ENCODE measurements around the gene CCPG1.

Gene CCPG1

GRCh38 chr15:55379095-55379494 lies 29.1 kb downstream of the CCPG1 start:
- DNase-seq = no peak

GRCh38 chr15:55372701-55373440 lies 35.3 kb downstream of the CCPG1 start:
- no peak for DNase-seq

- no peak for DNase-seq
Measured at GRCh38 chr15:55366981-55367380, 41.2 kb downstream of the CCPG1 start.

DNA sequence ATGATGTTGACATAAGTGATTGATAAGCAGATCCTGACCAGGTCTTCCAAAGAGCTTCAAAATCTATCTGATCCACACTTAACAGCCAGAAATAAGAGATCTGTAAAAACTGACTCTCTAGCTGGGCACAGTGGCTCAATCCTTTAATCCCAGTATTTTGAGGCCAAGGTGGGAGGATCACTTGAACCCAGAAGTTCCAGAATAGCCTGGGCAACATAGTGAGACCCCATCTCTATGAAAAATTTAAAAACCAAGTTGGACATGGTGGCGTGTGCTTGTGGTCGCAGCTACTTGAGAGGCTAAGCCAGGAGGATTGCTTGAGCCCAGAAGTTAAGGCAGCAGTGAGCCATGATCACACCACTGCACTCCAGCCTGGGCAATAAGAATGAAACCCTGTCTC lies 45.5 kb downstream of the CCPG1 start:
- no peak for DNase-seq

GRCh38 chr15:55361048-55361447 lies 47.1 kb downstream of the CCPG1 start:
- DNase-seq = no peak

DNA sequence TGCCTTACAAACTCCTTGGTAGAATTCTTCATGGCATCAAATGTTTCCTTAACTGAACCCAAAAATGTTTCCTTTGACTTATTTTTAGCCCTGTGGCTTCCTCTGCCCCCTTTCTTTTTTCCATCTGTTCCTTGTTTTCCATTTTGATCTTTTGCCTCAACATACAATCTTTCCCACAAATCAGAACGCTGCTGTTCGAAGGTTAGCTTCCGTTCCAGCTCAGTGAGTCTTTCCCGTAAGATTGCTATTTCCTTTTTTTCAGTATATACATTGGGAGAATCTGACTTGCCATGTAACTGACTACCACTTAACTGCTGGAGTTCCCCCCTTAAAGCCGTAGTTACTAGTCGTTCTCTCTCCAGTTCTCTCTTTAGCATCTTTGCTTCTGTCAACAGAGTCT lies 47.9 kb downstream of the CCPG1 start:
- no peak for DNase-seq

DNA sequence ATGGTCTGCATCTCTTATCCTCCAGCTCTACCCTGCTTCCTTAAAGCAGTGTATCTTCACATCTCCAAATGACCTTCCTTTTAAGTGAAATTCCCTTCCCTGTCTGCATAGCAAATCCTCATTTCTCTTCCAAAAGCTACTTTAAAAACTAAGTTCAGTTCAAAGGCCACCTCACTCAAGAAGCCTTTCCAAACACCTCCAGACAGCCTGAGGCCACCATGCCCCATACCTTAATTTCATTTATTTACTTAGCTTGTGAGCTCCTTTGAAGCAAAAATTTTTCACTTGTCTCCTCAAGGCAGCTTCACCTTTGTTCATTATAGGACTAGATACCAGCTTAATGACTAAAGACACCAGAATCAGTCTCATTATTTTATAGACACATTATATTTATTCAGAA lies 49.7 kb downstream of the CCPG1 start:
- DNase-seq = no peak

DNA sequence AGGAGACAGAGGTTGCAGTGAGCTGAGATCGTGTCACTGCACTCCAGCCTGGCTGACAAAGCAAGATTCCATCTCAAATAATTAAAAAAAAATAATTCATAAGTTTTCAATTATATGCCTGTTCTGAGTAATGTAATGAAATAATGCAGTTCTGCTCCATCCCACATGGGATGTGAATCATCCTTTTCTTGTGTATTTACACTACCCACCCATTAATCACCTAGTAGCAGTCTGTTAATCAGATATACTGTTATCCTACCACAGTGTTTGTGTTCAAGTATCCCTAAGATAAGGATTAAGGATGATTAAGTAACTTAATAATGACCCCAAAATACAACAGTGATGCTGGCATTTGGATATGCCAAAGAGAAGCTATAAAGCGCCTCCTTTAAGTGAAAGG lies 50.4 kb downstream of the CCPG1 start:
- DNase-seq = no peak

DNA sequence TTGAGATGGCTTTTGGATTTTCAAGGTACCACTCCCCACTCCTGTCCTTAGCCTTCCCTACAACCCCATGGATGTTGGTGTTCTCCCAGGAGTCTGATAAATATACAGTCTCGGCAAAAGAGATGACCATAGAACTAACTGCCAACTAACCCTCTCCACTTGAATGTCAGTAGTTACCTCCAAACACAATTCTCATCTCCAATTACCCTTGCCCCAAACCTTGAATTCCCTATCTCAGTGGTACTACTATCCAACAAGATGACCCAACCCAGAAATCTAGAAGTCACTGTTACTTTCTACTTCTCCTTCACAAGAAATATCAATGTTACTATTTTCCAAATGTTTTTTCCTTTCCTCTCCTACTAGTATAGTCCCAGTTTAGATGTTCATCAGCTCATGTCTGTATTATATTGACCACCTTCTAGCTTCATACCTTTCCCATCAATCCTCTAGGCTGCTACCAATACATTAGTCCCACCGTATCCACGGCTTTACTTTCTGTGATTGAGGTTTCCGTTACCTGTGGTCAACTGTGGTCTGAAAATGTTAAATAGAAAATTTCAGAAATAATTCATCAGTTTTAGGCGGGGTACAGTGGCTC lies 51.1 kb downstream of the CCPG1 start:
- DNase-seq = no peak

GRCh38 chr15:55353025-55353424 lies 55.1 kb downstream of the CCPG1 start:
- no peak for DNase-seq

DNA sequence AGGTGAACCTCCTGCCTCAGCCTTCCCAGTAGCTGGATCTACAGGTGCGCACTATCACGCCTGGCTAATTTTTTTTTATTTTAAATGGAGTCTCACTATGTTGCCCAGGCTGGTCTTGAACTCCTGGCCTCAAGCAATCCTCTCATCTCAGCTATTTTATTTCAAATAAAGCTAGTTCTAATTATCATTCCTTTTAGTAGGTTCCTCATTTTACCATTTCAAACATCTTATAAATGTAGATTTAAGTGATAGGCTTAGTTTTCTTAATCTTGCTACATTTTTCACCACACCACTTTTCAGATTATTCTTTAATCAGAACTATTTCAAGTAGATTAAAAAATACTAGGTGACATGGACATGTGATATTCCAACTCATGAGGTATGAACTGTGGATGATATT lies 58.9 kb downstream of the CCPG1 start:
- DNase-seq = no peak

DNA sequence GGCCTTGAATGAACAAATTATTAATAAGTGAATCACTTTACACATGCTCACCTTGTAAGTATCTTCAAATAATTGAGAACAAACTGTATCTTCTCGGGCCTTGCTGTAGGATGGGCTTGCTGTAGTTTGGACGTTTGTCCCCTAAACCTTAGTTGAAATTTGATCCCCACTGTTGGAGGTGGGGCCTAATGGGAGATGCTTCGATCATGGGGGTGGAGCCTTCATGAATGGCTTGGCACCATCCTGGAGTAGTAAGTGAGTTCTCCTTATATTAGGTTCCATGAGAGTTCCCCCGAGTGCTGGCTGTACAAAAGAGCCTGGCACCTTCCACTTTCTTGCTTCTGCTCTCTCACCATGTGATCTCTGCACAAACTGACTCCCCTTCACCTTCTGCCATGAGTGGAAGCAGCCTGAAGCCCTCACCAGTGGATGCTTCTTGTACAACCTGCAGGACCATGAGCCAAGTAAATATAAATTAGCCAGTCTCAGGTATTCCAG lies 59.8 kb downstream of the CCPG1 start:
- no peak for DNase-seq

DNA sequence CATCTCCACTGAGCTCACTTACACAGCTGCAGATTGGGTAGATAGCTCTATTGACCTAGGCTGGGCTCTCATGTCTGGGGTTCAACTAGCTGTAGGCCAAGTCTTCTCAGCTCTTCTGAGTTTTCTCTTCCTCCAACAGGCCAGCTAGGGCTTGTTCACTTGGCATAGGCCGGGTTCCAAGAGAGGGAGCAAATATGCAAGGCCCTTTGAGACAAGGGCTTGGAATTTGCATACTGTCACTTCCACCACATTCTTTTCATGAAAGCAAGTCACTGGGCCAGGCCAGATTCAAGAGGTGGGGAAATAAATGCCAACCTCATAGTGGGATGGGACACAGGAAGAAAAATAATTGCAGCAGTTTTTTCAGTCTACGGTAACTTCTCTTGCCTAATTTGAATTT lies 64.0 kb downstream of the CCPG1 start:
- no peak for DNase-seq

GRCh38 chr15:55343168-55343567 lies 65.0 kb downstream of the CCPG1 start:
- no peak for DNase-seq

- DNase-seq = no peak
Measured at GRCh38 chr15:55337160-55337559, 71.0 kb downstream of the CCPG1 start.

- DNase-seq = no peak
Measured at GRCh38 chr15:55334997-55335396, 73.2 kb downstream of the CCPG1 start.

- DNase-seq = no peak
Measured at GRCh38 chr15:55334371-55334770, 73.8 kb downstream of the CCPG1 start.

DNA sequence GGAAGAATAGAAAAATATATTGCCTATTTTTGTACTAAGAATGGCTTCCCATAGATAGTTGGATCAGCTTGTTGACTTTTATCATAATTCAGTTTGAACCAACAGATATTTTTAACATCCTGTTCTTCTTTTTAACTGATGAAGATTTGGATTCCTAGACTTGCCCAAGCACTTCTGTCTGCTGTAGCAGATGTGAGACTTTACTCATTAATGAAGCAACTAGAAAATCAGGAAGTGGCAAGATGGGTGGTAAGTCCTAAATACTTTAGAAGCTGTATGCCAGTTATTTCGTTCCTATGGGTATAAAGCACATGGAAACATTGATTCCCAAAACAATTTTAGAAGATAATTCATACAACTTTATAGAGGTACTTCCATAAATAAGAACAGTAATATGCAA lies 80.8 kb downstream of the CCPG1 start:
- no peak for DNase-seq

DNA sequence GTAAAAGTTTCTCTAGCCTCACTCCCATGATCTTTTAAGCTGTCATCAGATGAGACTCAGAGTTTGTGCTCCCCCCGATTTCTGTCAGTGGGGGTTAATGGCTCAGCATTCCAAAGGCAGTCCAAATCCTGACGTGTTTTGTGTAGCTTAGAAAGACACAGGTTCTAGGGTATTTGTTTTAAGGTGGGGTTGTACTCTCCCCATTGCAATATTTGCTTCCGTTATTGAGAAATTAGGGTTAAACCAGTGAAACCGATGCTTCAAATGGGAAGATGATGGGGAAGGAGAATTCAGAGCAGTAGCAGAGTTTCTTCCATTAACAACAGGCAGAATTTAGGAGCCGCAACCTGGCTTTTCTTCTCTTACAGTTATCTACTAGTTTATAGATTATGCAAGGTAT lies 85.7 kb downstream of the CCPG1 start:
- DNase-seq = no peak

DNA sequence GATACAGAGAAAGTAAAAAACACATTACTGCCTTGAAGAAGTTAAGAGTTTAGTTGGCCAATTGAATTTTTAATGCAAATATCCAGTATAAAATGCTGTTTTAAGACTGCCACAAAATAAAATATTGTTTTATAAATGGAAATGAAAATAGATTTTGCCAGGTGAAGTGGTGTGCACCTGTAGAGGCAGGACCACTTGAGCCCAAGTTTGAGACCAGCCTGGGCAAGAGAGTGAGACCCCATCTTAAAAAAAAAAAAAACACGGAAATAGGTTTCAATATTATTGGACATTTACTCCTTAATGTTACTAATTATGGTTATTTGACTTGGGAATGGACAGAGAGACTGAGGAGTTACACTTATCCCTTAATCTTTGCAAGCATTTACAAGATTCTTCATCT lies 87.2 kb downstream of the CCPG1 start:
- no peak for DNase-seq

DNA sequence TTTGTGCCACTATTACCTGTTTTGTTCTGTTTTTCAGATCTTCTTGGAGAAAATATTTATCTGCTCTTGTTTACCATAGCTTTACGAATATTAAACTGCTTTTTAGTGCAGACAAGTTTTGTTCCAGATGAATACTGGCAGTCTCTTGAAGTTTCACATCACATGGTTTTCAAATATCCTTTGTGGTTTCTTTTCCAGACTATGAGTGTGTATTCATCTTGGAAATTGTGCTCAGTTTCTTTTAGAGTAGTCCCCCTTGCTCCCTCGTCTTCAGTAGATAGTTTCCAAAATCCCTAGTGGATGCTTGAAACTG lies 88.0 kb downstream of the CCPG1 start:
- DNase-seq = no peak

- DNase-seq = no peak
Measured at GRCh38 chr15:55319537-55320237, 88.5 kb downstream of the CCPG1 start.

DNA sequence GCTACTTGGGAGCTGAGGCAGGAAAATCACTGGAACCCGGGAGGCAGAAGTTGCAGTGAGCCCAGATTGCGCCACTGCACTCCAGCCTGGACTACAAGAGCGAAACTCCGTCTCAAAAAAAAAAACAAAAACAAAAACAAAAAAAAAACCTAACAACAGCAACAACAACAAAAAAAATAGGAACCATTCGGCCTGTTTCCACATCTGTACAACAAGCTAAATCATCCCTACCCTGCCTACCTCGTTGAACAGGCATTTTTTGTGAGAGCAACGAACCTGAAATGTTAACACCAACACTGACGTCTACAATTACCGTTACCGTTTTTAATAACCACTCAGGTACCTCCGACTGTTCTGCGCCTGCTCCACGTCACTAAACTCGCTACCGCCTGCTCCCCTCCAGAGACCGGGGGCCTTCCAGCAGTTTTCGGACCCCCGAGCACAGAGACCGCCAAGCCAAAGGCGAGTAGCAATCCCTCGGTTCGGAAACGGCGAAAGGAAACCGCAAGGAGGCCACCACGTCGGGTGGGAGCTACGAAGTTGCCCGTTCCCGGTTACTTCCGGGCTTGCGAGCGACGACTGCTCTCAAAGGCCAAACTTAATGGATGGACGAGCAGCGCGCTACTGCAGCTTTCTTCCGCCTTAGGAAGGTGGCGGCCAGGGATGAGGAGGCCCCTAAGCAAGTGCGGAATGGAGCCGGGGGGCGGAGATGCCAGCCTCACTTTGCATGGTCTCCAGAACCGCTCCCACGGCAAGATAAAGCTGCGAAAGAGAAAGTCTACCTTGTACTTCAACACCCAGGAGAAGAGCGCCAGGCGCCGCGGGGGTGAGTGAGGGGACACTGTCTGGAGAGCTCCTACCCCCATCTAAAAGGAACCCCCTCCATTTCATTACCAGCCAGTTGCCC lies 89.3 kb downstream of the CCPG1 start, which contains the start of the genes PIGB and PIGBOS1:
PIGB (plus strand) TSS at position 635 of the 907 bp plus-strand sequence; CDS start at position 664, 29 bp downstream.
PIGBOS1 (minus strand) TSS at position 536 of the 907 bp plus-strand sequence. CDS start 1,331 bp downstream, outside the sequence.
- peak; percentile 68 to 69 for DNase-seq

Measured in stimulated activated CD4-positive, alpha-beta T cell treated with anti-CD3 and anti-CD28 coated beads, Interleukin-2, amount 100 ng/mL, for 48 hours (primary cell).